ENCODE results near the gene HMCN1.

HMCN1 gene

GRCh38 chr1:186044079-186044685 lies 310.0 kb downstream of the HMCN1 start:
- DNase-seq: no peak

DNA sequence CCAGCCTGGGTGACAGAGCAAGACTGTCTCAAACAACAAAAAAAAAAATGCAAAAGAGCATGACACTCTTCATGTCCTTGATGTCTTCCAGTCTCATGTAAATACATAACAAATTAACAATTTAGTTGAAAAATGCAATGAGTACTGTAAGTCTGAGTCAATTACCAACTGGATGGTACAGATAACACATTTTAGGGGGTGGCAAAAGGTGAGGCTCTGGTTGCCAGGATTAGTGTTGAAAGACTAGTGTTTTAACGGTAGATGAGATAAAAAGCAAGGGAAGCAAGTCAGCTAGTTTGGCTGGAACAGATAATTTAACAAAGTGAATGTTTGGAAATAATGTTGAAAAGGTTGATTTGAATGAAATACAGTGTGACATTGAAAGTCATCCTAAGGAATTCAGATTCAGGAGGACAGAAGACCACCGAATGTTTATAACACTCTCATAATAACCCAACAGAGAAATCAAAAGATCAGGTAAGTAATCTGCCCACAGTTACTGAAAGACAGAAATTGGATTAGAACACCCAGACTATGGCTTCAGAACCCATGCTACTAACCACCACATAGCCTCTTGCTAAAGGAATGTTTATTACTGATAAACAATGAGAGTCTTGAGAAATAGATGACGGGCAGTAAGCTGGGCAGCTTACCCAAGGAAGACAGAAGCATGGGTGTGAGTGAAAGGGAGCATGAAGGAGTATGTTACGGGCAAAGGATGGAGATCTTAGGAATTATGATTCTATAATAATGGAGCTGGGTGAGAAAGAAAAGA lies 312.4 kb downstream of the HMCN1 start:
- no peak for DNase-seq

DNA sequence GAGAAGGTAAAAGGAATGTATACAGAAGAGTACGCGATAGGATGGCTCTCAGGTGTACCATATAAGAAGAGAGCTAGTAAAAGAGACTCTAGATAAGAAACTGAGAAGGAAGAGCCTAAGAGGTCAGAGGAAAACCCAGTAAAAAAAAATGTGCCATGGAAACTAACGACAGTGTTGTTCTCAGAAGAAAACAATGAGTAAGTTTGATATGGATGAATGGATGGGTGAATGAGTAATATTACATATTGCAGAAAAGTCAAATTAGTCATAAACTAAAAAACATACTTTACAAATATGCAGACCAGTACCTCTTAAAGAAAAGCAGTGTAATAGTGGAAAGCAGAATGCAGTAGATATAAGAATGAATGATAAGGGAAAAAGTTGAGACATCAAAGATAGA lies 316.2 kb downstream of the HMCN1 start:
- no peak for DNase-seq

- no peak for DNase-seq
Observed at GRCh38 chr1:186054003-186054402, 319.8 kb downstream of the HMCN1 start.

DNA sequence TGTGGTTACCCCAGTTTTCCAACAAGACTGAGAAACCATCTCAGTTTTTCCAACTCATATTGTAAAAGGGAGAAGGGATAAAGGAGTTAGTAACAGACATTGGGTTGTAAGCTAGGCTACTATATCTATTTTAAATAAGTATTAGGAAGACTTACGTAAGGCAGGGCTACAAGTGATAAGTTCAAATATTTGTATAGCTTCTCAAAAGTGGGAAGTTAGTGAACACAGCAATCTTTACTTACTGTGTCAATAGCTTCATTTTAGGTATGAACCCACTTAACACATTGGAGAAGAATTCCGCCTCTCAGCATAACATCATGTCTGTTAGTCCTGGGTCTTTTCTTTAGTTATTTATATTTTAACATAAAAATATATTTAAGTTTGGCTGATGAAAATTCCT lies 320.7 kb downstream of the HMCN1 start:
- DNase-seq: no peak

GRCh38 chr1:186055846-186056245 lies 321.7 kb downstream of the HMCN1 start:
- no peak for DNase-seq

DNA sequence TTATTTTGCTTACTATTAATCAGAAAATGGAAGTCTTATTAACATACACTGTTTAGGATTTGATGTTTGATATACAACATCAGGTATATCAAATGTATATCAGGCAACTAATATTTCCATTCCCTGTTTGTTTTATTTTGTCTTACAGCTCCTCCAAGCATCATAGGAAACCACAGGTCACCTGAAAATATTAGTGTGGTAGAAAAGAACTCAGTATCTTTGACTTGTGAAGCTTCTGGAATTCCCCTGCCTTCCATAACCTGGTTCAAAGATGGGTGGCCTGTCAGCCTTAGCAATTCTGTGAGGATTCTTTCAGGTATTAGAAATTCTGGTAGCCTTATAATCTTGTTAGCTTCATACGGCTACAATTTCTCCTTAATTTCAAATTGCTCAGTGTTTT lies 322.9 kb downstream of the HMCN1 start:
- no peak for DNase-seq

DNA sequence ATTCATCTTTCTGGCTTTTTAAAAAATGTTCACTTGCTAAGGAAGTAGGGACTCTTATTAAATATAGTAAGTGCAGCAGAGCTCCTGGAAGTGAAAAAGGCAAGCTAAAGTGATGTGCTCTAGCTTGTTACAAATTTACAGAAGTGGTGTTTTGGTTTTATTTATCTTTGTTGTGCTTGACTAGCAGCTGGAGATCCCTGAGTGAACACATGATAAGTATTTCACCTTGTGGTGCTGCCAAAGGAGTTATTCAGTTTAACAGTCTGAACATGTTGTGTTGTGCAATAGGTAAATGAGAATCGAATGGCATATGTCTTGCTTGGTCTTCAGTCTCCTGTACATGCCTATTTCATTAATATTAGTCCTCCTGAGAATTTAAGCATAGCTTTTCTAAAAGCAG lies 325.1 kb downstream of the HMCN1 start:
- DNase-seq: no peak

DNA sequence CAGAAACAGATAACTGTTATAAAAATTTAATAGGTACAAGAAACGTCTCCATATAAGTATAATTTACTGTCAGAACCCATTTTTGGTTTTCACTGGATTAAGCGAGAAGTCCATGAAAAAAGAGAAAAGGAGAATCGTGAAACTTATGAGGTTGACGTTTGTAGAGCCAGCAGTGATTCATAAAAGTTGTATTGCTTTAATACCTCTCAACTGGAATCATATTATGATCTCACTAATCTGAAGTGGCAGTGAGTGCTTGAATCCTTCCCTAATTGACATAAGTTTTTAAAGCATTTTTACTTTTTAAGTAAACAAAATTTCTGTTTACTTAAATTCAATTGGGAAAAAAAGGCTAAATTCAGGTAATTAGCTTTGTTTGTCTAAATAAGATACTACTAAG lies 325.6 kb downstream of the HMCN1 start:
- DNase-seq: no peak

DNA sequence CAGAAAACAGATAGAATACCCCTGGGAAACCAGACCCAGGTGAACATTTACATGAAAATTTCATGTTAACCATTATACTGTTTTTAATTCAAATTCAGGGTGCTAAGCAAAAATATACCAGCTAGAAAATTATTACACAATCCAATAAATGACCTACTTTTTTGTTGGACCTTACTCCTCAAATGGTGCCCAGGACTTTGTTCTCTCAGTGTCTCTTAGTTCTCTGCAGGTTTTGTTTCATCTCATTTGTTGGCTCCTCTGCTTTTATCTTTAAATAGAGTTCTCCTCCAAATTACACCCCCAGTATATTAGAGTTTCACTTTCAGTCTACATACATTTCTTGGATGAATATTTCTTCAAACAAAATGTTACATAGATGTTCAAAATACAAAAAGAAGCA lies 326.0 kb downstream of the HMCN1 start:
- no peak for DNase-seq

- no peak for DNase-seq
Observed at GRCh38 chr1:186063091-186063657, 329.0 kb downstream of the HMCN1 start.

GRCh38 chr1:186066411-186066810 lies 332.2 kb downstream of the HMCN1 start:
- DNase-seq: no peak

- no peak for DNase-seq
Observed at GRCh38 chr1:186073697-186074096, 339.5 kb downstream of the HMCN1 start.

DNA sequence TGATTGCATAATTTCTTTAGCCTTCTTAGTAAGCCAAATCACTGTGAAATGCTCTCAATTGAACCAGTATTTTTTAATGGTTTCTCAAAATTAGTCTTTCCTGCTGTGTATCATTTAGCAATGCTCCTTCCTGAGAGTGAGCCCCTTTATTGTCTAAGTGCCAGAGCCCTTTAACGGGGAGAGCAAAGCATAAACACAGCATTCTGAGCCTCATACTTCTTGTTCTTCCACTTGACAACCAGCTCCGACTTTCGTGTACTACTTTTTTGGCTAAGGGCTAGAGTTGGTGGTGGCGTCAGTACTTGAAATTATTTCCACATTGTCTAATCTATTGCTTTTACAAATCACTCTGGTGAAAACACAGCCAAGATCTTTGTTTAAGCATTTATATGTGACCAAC lies 341.8 kb downstream of the HMCN1 start:
- DNase-seq: no peak

DNA sequence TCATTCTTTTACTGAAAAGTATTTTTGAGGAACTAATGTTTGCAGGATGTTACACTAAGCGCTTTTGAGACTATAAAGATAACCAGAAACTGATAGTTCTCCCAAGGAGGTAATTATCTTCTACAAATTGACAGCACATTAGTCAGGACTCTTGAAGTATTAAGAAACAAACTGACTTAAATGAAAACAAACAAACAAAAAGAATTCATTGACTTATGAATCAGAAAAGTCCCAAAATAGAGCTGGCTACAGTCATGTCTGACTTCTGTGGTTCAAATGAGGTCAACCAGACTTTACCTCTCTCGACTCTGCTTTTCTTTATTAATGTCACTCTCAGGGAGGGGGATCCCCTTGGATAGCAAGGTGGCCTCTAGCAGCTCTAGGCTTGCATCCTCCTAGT lies 344.1 kb downstream of the HMCN1 start:
- no peak for DNase-seq

- no peak for DNase-seq
Observed at GRCh38 chr1:186079084-186079684, 345.0 kb downstream of the HMCN1 start.

- peak; percentile 61 for DNase-seq
Observed at GRCh38 chr1:186082235-186082937, 348.2 kb downstream of the HMCN1 start.

DNA sequence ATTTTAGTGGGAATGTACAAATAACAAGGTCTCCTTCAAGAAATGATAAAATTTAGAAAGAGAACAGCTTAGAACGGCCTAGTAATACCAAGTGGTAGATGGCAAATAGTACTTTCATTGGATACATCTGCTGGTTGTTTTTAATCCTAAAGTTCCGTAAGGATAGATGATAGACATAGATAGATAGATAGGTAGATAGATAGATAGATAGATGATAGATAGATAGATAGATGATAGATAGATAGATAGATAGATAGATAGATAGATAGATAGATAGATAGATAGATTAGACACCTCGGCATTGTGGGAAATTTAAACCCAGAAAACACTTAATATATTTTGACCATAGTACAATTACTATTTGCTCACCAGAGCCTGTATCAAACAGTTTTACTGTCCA lies 352.4 kb downstream of the HMCN1 start:
- DNase-seq: no peak

DNA sequence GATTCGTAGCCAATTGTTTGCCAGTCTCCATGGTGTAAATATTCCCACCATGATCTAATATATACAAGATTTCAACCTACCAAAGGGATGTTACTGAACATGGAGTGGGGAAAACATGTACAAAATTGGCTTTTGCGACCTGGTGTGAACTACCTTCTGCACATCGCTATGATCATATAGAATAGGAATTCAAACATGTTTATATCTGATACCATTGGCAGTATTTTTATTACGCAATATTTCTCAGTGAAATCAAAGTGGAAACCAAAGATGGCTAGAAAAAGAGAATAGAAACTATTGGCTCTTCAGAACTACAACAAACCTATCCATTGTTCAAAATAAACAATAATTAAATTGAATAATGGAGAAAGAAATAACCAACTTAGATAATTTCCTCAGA lies 355.7 kb downstream of the HMCN1 start:
- no peak for DNase-seq

- DNase-seq: no peak
Observed at GRCh38 chr1:186091222-186091720, 357.1 kb downstream of the HMCN1 start.

- DNase-seq: no peak
Observed at GRCh38 chr1:186093437-186093836, 359.2 kb downstream of the HMCN1 start.

GRCh38 chr1:186094172-186094571 lies 360.0 kb downstream of the HMCN1 start:
- DNase-seq: no peak

Measured in right hindlimb (tissue), 1 donor.